Measurements from ENCODE around the gene PTGR3.

GRCh38 chr18:75201282-75202270 lies 7.4 kb downstream of the PTGR3 start:
- TF ChIP-seq CTCF (conservative IDR thresholded peaks at IDR 0.05; ENCODE audit: low read length) (no peak), EZH2phosphoT487 (IDR thresholded peaks at IDR 0.05; ENCODE audit: borderline replicate concordance, low read depth, low read length) (no peak)

Measured in OCI-LY7 (cell line).